HEK293 (cell line): ENCODE results near the gene RIT1.

Source experiments
- KLF16 ChIP-seq: fragments of 450-650 bp; formaldehyde crosslinking; IDR thresholded peaks from 2 replicates; pipeline ENCODE4 v1.5.1; 2017; ENCODE audit warnings: missing biosample characterization, missing genetic modification characterization
- PRDM10 ChIP-seq: fragments of 450-650 bp; formaldehyde crosslinking; IDR thresholded peaks from 2 replicates; pipeline ENCODE4 v1.5.1; 2016; ENCODE audit warnings: missing biosample characterization, missing genetic modification characterization
- SALL2 ChIP-seq: fragments of 450-650 bp; formaldehyde crosslinking; IDR thresholded peaks from 2 replicates; pipeline ENCODE4 v1.5.0; 2017; ENCODE audit warnings: missing biosample characterization, mild to moderate bottlenecking, missing genetic modification characterization, borderline replicate concordance
- SP3 ChIP-seq: fragments of 450-650 bp; formaldehyde crosslinking; IDR thresholded peaks from 2 replicates; pipeline ENCODE4 v1.5.1; 2016; ENCODE audit warnings: missing biosample characterization, missing genetic modification characterization
- SP7 ChIP-seq: fragments of 450-650 bp; formaldehyde crosslinking; IDR thresholded peaks from 2 replicates; pipeline ENCODE4 v1.5.1; 2016; ENCODE audit warnings: missing biosample characterization, missing genetic modification characterization
- WT1 ChIP-seq: fragments of 450-650 bp; formaldehyde crosslinking; IDR thresholded peaks from 2 replicates; pipeline ENCODE4 v1.5.1; 2016; ENCODE audit warnings: missing biosample characterization, missing genetic modification characterization
- ZBTB7A ChIP-seq: fragments of 450-650 bp; formaldehyde crosslinking; IDR thresholded peaks from 2 replicates; pipeline ENCODE4 v1.5.1; 2016; ENCODE audit warnings: low read depth, missing biosample characterization, missing genetic modification characterization
- ZBTB8A ChIP-seq: fragments of 450-650 bp; formaldehyde crosslinking; IDR thresholded peaks from 2 replicates; pipeline ENCODE4 v1.5.1; 2016; ENCODE audit warnings: missing biosample characterization, missing genetic modification characterization
- ZFP37 ChIP-seq: fragments of 450-650 bp; formaldehyde crosslinking; IDR thresholded peaks from 2 replicates; pipeline ENCODE4 v1.5.1; 2016; ENCODE audit warnings: missing biosample characterization, missing genetic modification characterization
- ZNF391 ChIP-seq: fragments of 450-650 bp; formaldehyde crosslinking; IDR thresholded peaks from 2 replicates; pipeline ENCODE4 v1.5.1; 2016; ENCODE audit warnings: low read depth, missing biosample characterization, missing genetic modification characterization, borderline replicate concordance
- ZNF394 ChIP-seq: fragments of 450-650 bp; formaldehyde crosslinking; IDR thresholded peaks from 2 replicates; pipeline ENCODE4 v1.5.1; 2016; ENCODE audit warnings: missing biosample characterization, missing genetic modification characterization, mild to moderate bottlenecking, moderate library complexity, borderline replicate concordance
- ZNF501 ChIP-seq: fragments of 450-650 bp; formaldehyde crosslinking; IDR thresholded peaks from 2 replicates; pipeline ENCODE4 v1.5.1; 2016; ENCODE audit warnings: missing biosample characterization, missing genetic modification characterization
- ZNF629 ChIP-seq: fragments of 450-650 bp; formaldehyde crosslinking; IDR thresholded peaks from 2 replicates; pipeline ENCODE4 v1.5.1; 2017; ENCODE audit warnings: missing biosample characterization, missing genetic modification characterization
- ZNF664 ChIP-seq: fragments of 450-650 bp; formaldehyde crosslinking; IDR thresholded peaks from 2 replicates; pipeline ENCODE4 v1.5.1; 2016; ENCODE audit warnings: missing biosample characterization, missing genetic modification characterization
- ZNF76 ChIP-seq: fragments of 450-650 bp; formaldehyde crosslinking; IDR thresholded peaks from 2 replicates; pipeline ENCODE4; 2016; ENCODE audit warnings: low read depth, missing biosample characterization, missing genetic modification characterization, borderline replicate concordance
- ZNF843 ChIP-seq: fragments of 450-650 bp; formaldehyde crosslinking; IDR thresholded peaks from 2 replicates; pipeline ENCODE4 v1.5.1; 2016; ENCODE audit warnings: missing biosample characterization, missing genetic modification characterization
- ZSCAN30 ChIP-seq: fragments of 450-650 bp; IDR thresholded peaks from 2 replicates; pipeline ENCODE4 v1.5.1; 2018; ENCODE audit warnings: missing biosample characterization, mild to moderate bottlenecking, missing genetic modification characterization, moderate library complexity
- TF ChIP-seq, protein P1 (sequence below): fragments of 450-650 bp; formaldehyde crosslinking; optimal IDR thresholded peaks from 2 replicates; pipeline ENCODE3; 2016; ENCODE audit warnings: missing biosample characterization, mild to moderate bottlenecking, missing genetic modification characterization
- TF ChIP-seq, protein P2 (sequence below): fragments of 450-650 bp; formaldehyde crosslinking; IDR thresholded peaks from 2 replicates; pipeline ENCODE4 v1.5.1; 2016; ENCODE audit warnings: missing biosample characterization, missing genetic modification characterization
- TF ChIP-seq, protein P3 (sequence below): fragments of 450-650 bp; formaldehyde crosslinking; IDR thresholded peaks from 2 replicates; pipeline ENCODE4 v1.5.1; 2016; ENCODE audit warnings: missing biosample characterization, missing genetic modification characterization

Gene RIT1

GRCh38 chr1:155856975-155857930, 53.9 kb downstream of the RIT1 start, which contains the start of gene GON4L (continued):
- TF ChIP-seq, protein P1, sequence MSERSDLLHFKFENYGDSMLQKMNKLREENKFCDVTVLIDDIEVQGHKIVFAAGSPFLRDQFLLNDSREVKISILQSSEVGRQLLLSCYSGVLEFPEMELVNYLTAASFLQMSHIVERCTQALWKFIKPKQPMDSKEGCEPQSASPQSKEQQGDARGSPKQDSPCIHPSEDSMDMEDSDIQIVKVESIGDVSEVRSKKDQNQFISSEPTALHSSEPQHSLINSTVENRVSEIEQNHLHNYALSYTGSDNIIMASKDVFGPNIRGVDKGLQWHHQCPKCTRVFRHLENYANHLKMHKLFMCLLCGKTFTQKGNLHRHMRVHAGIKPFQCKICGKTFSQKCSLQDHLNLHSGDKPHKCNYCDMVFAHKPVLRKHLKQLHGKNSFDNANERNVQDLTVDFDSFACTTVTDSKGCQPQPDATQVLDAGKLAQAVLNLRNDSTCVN (tag by site-specific recombination) = peak; percentile 95
- TF ChIP-seq ZNF501 (tag by site-specific recombination) (peak; percentile 89), ZNF843 (peak; percentile 73; the same call in 1 of the 2 replicates), PRDM10 (tag by site-specific recombination) (peak; percentile 95), ZSCAN30 (tag by site-specific recombination) (no peak), SP3 (tag by site-specific recombination) (peak; percentile 75), ZBTB7A (tag by site-specific recombination) (0 out of 2 replicates have a peak, but pooled peaks have one; percentile 18), ZBTB8A (tag by site-specific recombination) (peak; percentile 38; the same call in 1 of the 2 replicates), ZNF391 (tag by site-specific recombination) (peak; percentile 71; the same call in 1 of the 2 replicates), KLF16 (tag by site-specific recombination) (peak; percentile 62; the same call in 1 of the 2 replicates), ZNF394 (tag by site-specific recombination) (peak; percentile 94), ZNF629 (tag by site-specific recombination) (peak; percentile 69), WT1 (tag by site-specific recombination) (no peak), ZNF76 (tag by site-specific recombination) (peak; percentile 93), SALL2 (no peak), ZNF664 (peak; percentile 94), ZFP37 (tag by site-specific recombination) (0 out of 2 replicates have a peak, but pooled peaks have one; percentile 47), SP7 (tag by site-specific recombination) (peak; percentile 71)
- TF ChIP-seq, protein P2, sequence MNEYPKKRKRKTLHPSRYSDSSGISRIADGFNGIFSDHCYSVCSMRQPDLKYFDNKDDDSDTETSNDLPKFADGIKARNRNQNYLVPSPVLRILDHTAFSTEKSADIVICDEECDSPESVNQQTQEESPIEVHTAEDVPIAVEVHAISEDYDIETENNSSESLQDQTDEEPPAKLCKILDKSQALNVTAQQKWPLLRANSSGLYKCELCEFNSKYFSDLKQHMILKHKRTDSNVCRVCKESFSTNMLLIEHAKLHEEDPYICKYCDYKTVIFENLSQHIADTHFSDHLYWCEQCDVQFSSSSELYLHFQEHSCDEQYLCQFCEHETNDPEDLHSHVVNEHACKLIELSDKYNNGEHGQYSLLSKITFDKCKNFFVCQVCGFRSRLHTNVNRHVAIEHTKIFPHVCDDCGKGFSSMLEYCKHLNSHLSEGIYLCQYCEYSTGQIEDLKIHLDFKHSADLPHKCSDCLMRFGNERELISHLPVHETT (tag by site-specific recombination) = 0 out of 2 replicates have a peak, but pooled peaks have one; percentile 16
- TF ChIP-seq, protein P3, sequence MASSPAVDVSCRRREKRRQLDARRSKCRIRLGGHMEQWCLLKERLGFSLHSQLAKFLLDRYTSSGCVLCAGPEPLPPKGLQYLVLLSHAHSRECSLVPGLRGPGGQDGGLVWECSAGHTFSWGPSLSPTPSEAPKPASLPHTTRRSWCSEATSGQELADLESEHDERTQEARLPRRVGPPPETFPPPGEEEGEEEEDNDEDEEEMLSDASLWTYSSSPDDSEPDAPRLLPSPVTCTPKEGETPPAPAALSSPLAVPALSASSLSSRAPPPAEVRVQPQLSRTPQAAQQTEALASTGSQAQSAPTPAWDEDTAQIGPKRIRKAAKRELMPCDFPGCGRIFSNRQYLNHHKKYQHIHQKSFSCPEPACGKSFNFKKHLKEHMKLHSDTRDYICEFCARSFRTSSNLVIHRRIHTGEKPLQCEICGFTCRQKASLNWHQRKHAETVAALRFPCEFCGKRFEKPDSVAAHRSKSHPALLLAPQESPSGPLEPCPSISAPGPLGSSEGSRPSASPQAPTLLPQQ (tag by site-specific recombination) = peak; percentile 61; the same call in 1 of the 2 replicates
